ENCODE results near the gene C6orf52.

- TF ChIP-seq CTCF (IDR thresholded peaks at IDR 0.05) (no peak), POLR2A (IDR thresholded peaks at IDR 0.05) (no peak), POLR2AphosphoS5 (IDR thresholded peaks at IDR 0.05) (no peak)
Measured at GRCh38 chr6:10640412-10640811, 54.0 kb downstream of the C6orf52 start.
